Activated naive CD8-positive, alpha-beta T cell treated with anti-CD3 and anti-CD28 coated beads, Interleukin-2, amount 10 ng/mL, durations not matched to agents 7 days and 5 days (primary cell): Measurements from ENCODE around the gene FBLN2. TPM values are rescaled to one million over a fixed set of nuclear protein-coding genes. Genes with fewer than 3 reads are reported as not detected.

Source experiments
- ATAC-seq: fragments of 150-1000 bp; cut with Tn5 transposase; one replicate; pipeline ENCODE4 v1.10.0; 2021; ENCODE audit warnings: low read depth, moderate library complexity
- POLR2A ChIA-PET: fragments of 350-600 bp; sonication (Branson Sonifier 250); formaldehyde crosslinking; loops from one replicate; lab custom pipeline; 2021; ENCODE audit warnings: antibody characterized with exemption; lab: Charles Lee
- DNase-seq: peaks from one replicate; pipeline ENCODE4 v3.0.0; 2021
- H3K27ac Mint-ChIP-seq: one replicate; pipeline ENCODE4 v1.8.0; 2022; ENCODE audit warnings: mild to moderate bottlenecking, mixed read lengths
- H3K27me3 Mint-ChIP-seq: one replicate; pipeline ENCODE4 v1.8.0; 2022; ENCODE audit warnings: mild to moderate bottlenecking, moderate library complexity, mixed read lengths
- H3K36me3 Mint-ChIP-seq: one replicate; pipeline ENCODE4 v1.8.0; 2021; ENCODE audit warnings: mild to moderate bottlenecking, mixed read lengths
- H3K4me1 Mint-ChIP-seq: one replicate; pipeline ENCODE4 v1.8.0; 2021; ENCODE audit warnings: mixed read lengths
- H3K4me3 Mint-ChIP-seq: one replicate; pipeline ENCODE4 v1.8.0; 2022; ENCODE audit warnings: mild to moderate bottlenecking, moderate library complexity, mixed read lengths
- H3K9me3 Mint-ChIP-seq: one replicate; pipeline ENCODE4 v1.8.0; 2021; ENCODE audit warnings: mixed read lengths
- total RNA-seq, 2 experiments: library from RNA; stranded (reverse); gene quantifications; one replicate each; pipeline ENCODE4 v1.2.3, GENCODE V29; 2021

FBLN2 gene
- total RNA-seq, 2 experiments from 2014 or later, result 2.6 to 2.7 TPM

GRCh38 chr3:13651775-13652428 lies 103.0 kb downstream of the FBLN2 start:
- H3K27ac Mint-ChIP-seq, result no peak overlapping the region
- no peaks in the 10 kb centered on the region for H3K9me3 Mint-ChIP-seq
- H3K4me3 Mint-ChIP-seq, result no peak overlapping the region
- ATAC-seq (no peak), DNase-seq (no peak)
- H3K36me3 Mint-ChIP-seq, result no peaks in the 10 kb centered on the region
- POLR2A ChIA-PET, result no interaction called here
- H3K27me3 Mint-ChIP-seq, result peaks cover 24% of the 10 kb centered on the region
- H3K4me1 Mint-ChIP-seq, result peaks cover 34% of the 10 kb centered on the region

GRCh38 chr3:13652728-13653127 lies 103.8 kb downstream of the FBLN2 start:
- ATAC-seq, result no peak
- DNase-seq, result no peak
- H3K4me3 Mint-ChIP-seq, result no peak overlapping the region
- no peaks in the 10 kb centered on the region for H3K9me3 Mint-ChIP-seq
- POLR2A ChIA-PET, result no interaction called here
- H3K4me1 Mint-ChIP-seq, result peaks cover 30% of the 10 kb centered on the region
- peaks cover 20% of the 10 kb centered on the region for H3K27me3 Mint-ChIP-seq
- no peaks in the 10 kb centered on the region for H3K36me3 Mint-ChIP-seq
- H3K27ac Mint-ChIP-seq, result no peak overlapping the region

- H3K27ac Mint-ChIP-seq, result no peak overlapping the region
- H3K9me3 Mint-ChIP-seq, result no peaks in the 10 kb centered on the region
- H3K36me3 Mint-ChIP-seq, result no peaks in the 10 kb centered on the region
- DNase-seq (no peak), ATAC-seq (no peak)
- POLR2A ChIA-PET, result no interaction called here
- no peak overlapping the region for H3K4me3 Mint-ChIP-seq
- H3K27me3 Mint-ChIP-seq, result peaks cover 16% of the 10 kb centered on the region
- peaks cover 24% of the 10 kb centered on the region for H3K4me1 Mint-ChIP-seq
These were observed 104.8 kb downstream of the FBLN2 start for GRCh38 chr3:13653631-13654279.

GRCh38 chr3:13654330-13655060 lies 105.6 kb downstream of the FBLN2 start:
- peaks cover 24% of the 10 kb centered on the region for H3K4me1 Mint-ChIP-seq
- ATAC-seq, result peak; percentile 57

GRCh38 chr3:13655061-13655913 lies 106.4 kb downstream of the FBLN2 start:
- no peak for ATAC-seq
- H3K4me1 Mint-ChIP-seq, result peaks cover 22% of the 10 kb centered on the region

More at GRCh38 chr3:13654330-13655060, 105.6 kb downstream of the FBLN2 start:
- peak; percentile 58 for DNase-seq
- Mint-ChIP-seq H3K27ac (no peak overlapping the region), H3K9me3 (no peaks in the 10 kb centered on the region), H3K4me3 (peak overlapping the region; percentile 23), H3K36me3 (no peaks in the 10 kb centered on the region), H3K27me3 (peaks cover 18% of the 10 kb centered on the region)
- POLR2A ChIA-PET, result no interaction called here

GRCh38 chr3:13656584-13657301 lies 107.8 kb downstream of the FBLN2 start:
- H3K4me1 Mint-ChIP-seq, result peaks cover 18% of the 10 kb centered on the region
- no peaks in the 10 kb centered on the region for H3K36me3 Mint-ChIP-seq
- peaks cover 18% of the 10 kb centered on the region for H3K27me3 Mint-ChIP-seq
- POLR2A ChIA-PET, result interaction anchor here (0.6 kb wide), 1 partner anchor 44 kb away, joined by 3 read pairs; no protein-coding TSS in a partner anchor
- no peaks in the 10 kb centered on the region for H3K9me3 Mint-ChIP-seq
- H3K4me3 Mint-ChIP-seq, result no peak overlapping the region
- DNase-seq (no peak), ATAC-seq (no peak)
- no peak overlapping the region for H3K27ac Mint-ChIP-seq

More at GRCh38 chr3:13655061-13655913, 106.4 kb downstream of the FBLN2 start:
- Mint-ChIP-seq H3K27me3 (peaks cover 18% of the 10 kb centered on the region), H3K36me3 (no peaks in the 10 kb centered on the region), H3K27ac (no peak overlapping the region), H3K9me3 (no peaks in the 10 kb centered on the region), H3K4me3 (peak overlapping the region; percentile 15)
- DNase-seq, result peak; percentile 67
- POLR2A ChIA-PET, result no interaction called here

- ATAC-seq (peak; percentile 70), DNase-seq (peak; percentile 77)
- Mint-ChIP-seq H3K27me3 (peaks cover 18% of the 10 kb centered on the region), H3K27ac (no peak overlapping the region), H3K9me3 (no peaks in the 10 kb centered on the region), H3K4me3 (no peak overlapping the region), H3K36me3 (no peaks in the 10 kb centered on the region), H3K4me1 (peaks cover 16% of the 10 kb centered on the region)
- POLR2A ChIA-PET, result interaction anchor here (0.8 kb wide), 1 partner anchor 222 kb away, joined by 3 read pairs; the partner anchor contains the start of gene WNT7A
These were observed 108.9 kb downstream of the FBLN2 start for GRCh38 chr3:13657660-13658435.

- no peak for ATAC-seq
- Mint-ChIP-seq H3K36me3 (no peaks in the 10 kb centered on the region), H3K9me3 (no peaks in the 10 kb centered on the region), H3K4me1 (peaks cover 11% of the 10 kb centered on the region), H3K27me3 (peaks cover 18% of the 10 kb centered on the region), H3K4me3 (no peak overlapping the region), H3K27ac (no peak overlapping the region)
- POLR2A ChIA-PET, result interaction anchor here (0.8 kb wide), 1 partner anchor 222 kb away, joined by 3 read pairs; the partner anchor contains the start of gene WNT7A
- no peak for DNase-seq
These were observed 109.8 kb downstream of the FBLN2 start for GRCh38 chr3:13658681-13659080.

GRCh38 chr3:13659221-13659969 lies 110.5 kb downstream of the FBLN2 start:
- no peak for DNase-seq
- Mint-ChIP-seq H3K36me3 (no peaks in the 10 kb centered on the region), H3K27ac (no peak overlapping the region), H3K27me3 (peaks cover 14% of the 10 kb centered on the region), H3K4me1 (peaks cover 7% of the 10 kb centered on the region), H3K9me3 (no peaks in the 10 kb centered on the region), H3K4me3 (no peak overlapping the region)
- ATAC-seq, result no peak
- POLR2A ChIA-PET, result no interaction called here

- DNase-seq (no peak), ATAC-seq (no peak)
- no peaks in the 10 kb centered on the region for H3K9me3 Mint-ChIP-seq
- no peak overlapping the region for H3K4me3 Mint-ChIP-seq
- POLR2A ChIA-PET, result no interaction called here
- H3K36me3 Mint-ChIP-seq, result no peaks in the 10 kb centered on the region
- H3K4me1 Mint-ChIP-seq, result peaks cover 3% of the 10 kb centered on the region
- peaks cover 13% of the 10 kb centered on the region for H3K27me3 Mint-ChIP-seq
- H3K27ac Mint-ChIP-seq, result no peak overlapping the region
These were observed 111.3 kb downstream of the FBLN2 start for GRCh38 chr3:13660042-13660874.

- H3K4me3 Mint-ChIP-seq, result no peak overlapping the region
- POLR2A ChIA-PET, result no interaction called here
- H3K27ac Mint-ChIP-seq, result no peak overlapping the region
- H3K27me3 Mint-ChIP-seq, result peaks cover 13% of the 10 kb centered on the region
- DNase-seq, result no peak
- H3K36me3 Mint-ChIP-seq, result no peaks in the 10 kb centered on the region
- H3K4me1 Mint-ChIP-seq, result peaks cover 1% of the 10 kb centered on the region
- H3K9me3 Mint-ChIP-seq, result no peaks in the 10 kb centered on the region
- ATAC-seq, result no peak
These were observed 112.2 kb downstream of the FBLN2 start for GRCh38 chr3:13661121-13661520.
